ENCODE results near the gene PAFAH2. TPM values are rescaled to one million over a fixed set of nuclear protein-coding genes. Genes with fewer than 3 reads are reported as not detected.
A peak's percentile ranks its signal among the peaks of the same experiment; 100 is the strongest.

Gene PAFAH2
- total RNA-seq (10.0 TPM), polyA plus RNA-seq (7.4 TPM)

GRCh38 chr1:25997828-25998761 is at the start of gene PAFAH2:
Gene PAFAH2 (minus strand): TSS chr1:25998063. CDS start chr1:25990816, 7,247 bp downstream.
- no peaks in the 10 kb centered on the region for H3K4me1 ChIP-seq (ENCODE audit: insufficient read depth)

GRCh38 chr1:26047278-26047874 is 49.5 kb upstream of the PAFAH2 start:
- H3K27ac ChIP-seq (ENCODE audit: low read depth) = no peak overlapping the region
- no peak for DNase-seq (ENCODE audit: extremely low spot score)
- no peaks in the 10 kb centered on the region for H3K36me3 ChIP-seq (ENCODE audit: insufficient read depth)
- 81% methylated on average over 7 of the region's 7 CpGs for WGBS
- H3K4me3 ChIP-seq (ENCODE audit: low read depth, low read length) = no peak overlapping the region
- no peaks in the 10 kb centered on the region for H3K4me1 ChIP-seq (ENCODE audit: insufficient read depth)

More at GRCh38 chr1:25997828-25998761, at the start of gene PAFAH2:
- Histone ChIP-seq H3K27ac (ENCODE audit: low read depth) (peak within 1 kb of the TSS; percentile 81), H3K4me3 (ENCODE audit: low read depth, low read length) (peak within 1 kb of the TSS; percentile 44), H3K36me3 (ENCODE audit: insufficient read depth) (no peaks in the 10 kb centered on the region)
- peak; percentile 99 for DNase-seq (ENCODE audit: extremely low spot score)
- WGBS = under 1% methylated on average over 47 of the region's 47 CpGs

- no peak for DNase-seq (ENCODE audit: extremely low spot score)
- Histone ChIP-seq H3K4me1 (ENCODE audit: insufficient read depth) (no peaks in the 10 kb centered on the region), H3K27ac (ENCODE audit: low read depth) (no peak overlapping the region), H3K36me3 (ENCODE audit: insufficient read depth) (no peaks in the 10 kb centered on the region), H3K4me3 (ENCODE audit: low read depth, low read length) (peak overlapping the region; percentile 9)
- WGBS = 8% methylated on average over 57 of the region's 57 CpGs
These were observed 48.6 kb upstream of the PAFAH2 start for GRCh38 chr1:26046246-26047095.

- Histone ChIP-seq H3K4me1 (ENCODE audit: insufficient read depth) (no peaks in the 10 kb centered on the region), H3K27ac (ENCODE audit: low read depth) (no peak within 1 kb of the TSS), H3K36me3 (ENCODE audit: insufficient read depth) (no peaks in the 10 kb centered on the region), H3K4me3 (ENCODE audit: low read depth, low read length) (peak within 1 kb of the TSS; percentile 9)
- no peak for DNase-seq (ENCODE audit: extremely low spot score)
- whole genome bisulfite sequencing = under 1% methylated on average over 61 of the region's 62 CpGs
These were observed 47.9 kb upstream of the PAFAH2 start, which contains the start of gene SLC30A2 for GRCh38 chr1:26045722-26046245. Gene SLC30A2 (minus strand): TSS chr1:26046118. CDS start chr1:26045896, 222 bp downstream.

- DNase-seq (ENCODE audit: extremely low spot score) = no peak
- Histone ChIP-seq H3K4me1 (ENCODE audit: insufficient read depth) (no peaks in the 10 kb centered on the region), H3K27ac (ENCODE audit: low read depth) (no peak overlapping the region), H3K4me3 (ENCODE audit: low read depth, low read length) (no peak overlapping the region), H3K36me3 (ENCODE audit: insufficient read depth) (no peaks in the 10 kb centered on the region)
- WGBS = 37% methylated on average over 29 of the region's 29 CpGs
These were observed 47.3 kb upstream of the PAFAH2 start for GRCh38 chr1:26044971-26045721.

- 95% methylated on average over 3 of the region's 3 CpGs for WGBS
- no peak for DNase-seq (ENCODE audit: extremely low spot score)
- H3K4me1 ChIP-seq (ENCODE audit: insufficient read depth) = no peaks in the 10 kb centered on the region
- H3K4me3 ChIP-seq (ENCODE audit: low read depth, low read length) = no peak overlapping the region
- H3K36me3 ChIP-seq (ENCODE audit: insufficient read depth) = no peaks in the 10 kb centered on the region
- H3K27ac ChIP-seq (ENCODE audit: low read depth) = no peak overlapping the region
These were observed 46.6 kb upstream of the PAFAH2 start for GRCh38 chr1:26044414-26044813.

- no peaks in the 10 kb centered on the region for H3K4me1 ChIP-seq (ENCODE audit: insufficient read depth)
- DNase-seq (ENCODE audit: extremely low spot score) = no peak
- H3K36me3 ChIP-seq (ENCODE audit: insufficient read depth) = no peaks in the 10 kb centered on the region
- no peak overlapping the region for H3K27ac ChIP-seq (ENCODE audit: low read depth)
- 88% methylated on average over 2 of the region's 2 CpGs for WGBS
- no peak overlapping the region for H3K4me3 ChIP-seq (ENCODE audit: low read depth, low read length)
These were observed 45.9 kb upstream of the PAFAH2 start for GRCh38 chr1:26043765-26044164.

- Histone ChIP-seq H3K4me3 (ENCODE audit: low read depth, low read length) (no peak overlapping the region), H3K27ac (ENCODE audit: low read depth) (no peak overlapping the region), H3K36me3 (ENCODE audit: insufficient read depth) (no peaks in the 10 kb centered on the region), H3K4me1 (ENCODE audit: insufficient read depth) (no peaks in the 10 kb centered on the region)
- DNase-seq (ENCODE audit: extremely low spot score) = no peak
- WGBS = 65% methylated on average over 4 of the region's 4 CpGs
These were observed 44.1 kb upstream of the PAFAH2 start for GRCh38 chr1:26041978-26042377.

GRCh38 chr1:26041401-26041800 is 43.5 kb upstream of the PAFAH2 start:
- 73% methylated on average over 7 of the region's 7 CpGs for WGBS
- H3K4me3 ChIP-seq (ENCODE audit: low read depth, low read length) = no peak overlapping the region

GRCh38 chr1:26038904-26039303 is 41.0 kb upstream of the PAFAH2 start:
- no peak overlapping the region for H3K27ac ChIP-seq (ENCODE audit: low read depth)
- no peaks in the 10 kb centered on the region for H3K4me1 ChIP-seq (ENCODE audit: insufficient read depth)
- no peak overlapping the region for H3K4me3 ChIP-seq (ENCODE audit: low read depth, low read length)
- WGBS = 67% methylated on average over 6 of the region's 6 CpGs
- no peaks in the 10 kb centered on the region for H3K36me3 ChIP-seq (ENCODE audit: insufficient read depth)
- no peak for DNase-seq (ENCODE audit: extremely low spot score)

More at GRCh38 chr1:26041401-26041800, 43.5 kb upstream of the PAFAH2 start:
- DNase-seq (ENCODE audit: extremely low spot score) = no peak
- no peaks in the 10 kb centered on the region for H3K4me1 ChIP-seq (ENCODE audit: insufficient read depth)
- no peak overlapping the region for H3K27ac ChIP-seq (ENCODE audit: low read depth)
- H3K36me3 ChIP-seq (ENCODE audit: insufficient read depth) = no peaks in the 10 kb centered on the region

- H3K4me1 ChIP-seq (ENCODE audit: insufficient read depth) = no peaks in the 10 kb centered on the region
- no peak for DNase-seq (ENCODE audit: extremely low spot score)
- H3K27ac ChIP-seq (ENCODE audit: low read depth) = no peak overlapping the region
- WGBS = 79% methylated on average over 6 of the region's 6 CpGs
- no peak overlapping the region for H3K4me3 ChIP-seq (ENCODE audit: low read depth, low read length)
- H3K36me3 ChIP-seq (ENCODE audit: insufficient read depth) = no peaks in the 10 kb centered on the region
These were observed 40.6 kb upstream of the PAFAH2 start for GRCh38 chr1:26038477-26038876.

GRCh38 chr1:26037904-26038303 is 40.0 kb upstream of the PAFAH2 start:
- H3K4me1 ChIP-seq (ENCODE audit: insufficient read depth) = no peaks in the 10 kb centered on the region
- DNase-seq (ENCODE audit: extremely low spot score) = no peak
- WGBS = 72% methylated on average over 6 of the region's 6 CpGs
- no peak overlapping the region for H3K4me3 ChIP-seq (ENCODE audit: low read depth, low read length)
- no peak overlapping the region for H3K27ac ChIP-seq (ENCODE audit: low read depth)
- no peaks in the 10 kb centered on the region for H3K36me3 ChIP-seq (ENCODE audit: insufficient read depth)
